ENCODE results near the gene HIVEP3. TPM values are rescaled to one million over a fixed set of nuclear protein-coding genes. Genes with fewer than 3 reads are reported as not detected.

Gene HIVEP3
- total RNA-seq, 8 experiments from 2014 or later, result 3.1 to 8.0 (median 4.6) TPM

DNA sequence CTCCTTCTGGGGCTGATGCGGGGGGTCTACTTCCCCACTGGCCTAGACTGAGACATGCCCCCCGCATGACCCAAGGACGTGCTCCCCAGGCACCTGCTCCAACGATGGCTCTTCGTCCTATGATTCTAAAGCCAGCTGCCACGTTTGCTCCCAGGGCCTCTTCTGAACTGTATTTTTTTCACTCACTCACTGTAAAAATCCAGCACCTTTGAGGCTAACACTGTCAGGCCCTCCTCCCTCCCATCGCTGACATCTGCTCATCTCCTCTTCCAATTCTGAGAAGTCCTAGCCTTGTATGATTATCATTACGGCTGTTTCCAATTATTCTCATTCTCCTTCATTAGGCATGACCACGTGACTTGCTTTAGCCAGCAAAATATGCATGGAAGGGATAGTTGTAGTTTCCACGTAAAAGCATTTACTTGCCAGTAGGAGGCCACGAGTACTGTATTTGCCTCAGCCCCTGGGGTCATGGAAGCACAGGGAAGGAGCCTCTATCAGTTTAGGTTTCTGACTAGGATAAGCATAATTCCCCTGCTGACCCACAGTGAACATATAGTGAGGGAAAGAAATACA lies 415.1 kb downstream of the HIVEP3 start:
- Histone ChIP-seq H3K27ac (no peak overlapping the region), H3K4me1 (replicated peaks in 1 of 2) (peaks cover 14 to 17% of the 10 kb centered on the region in 2 donors), H3K4me3 (no peak overlapping the region)
- ATAC-seq (replicated peaks in 6 of 8), result peak; percentile 3 to 87 (median 62)
- in situ Hi-C loops (cut with MboI; ENCODE audit: low pct_unique_long_range_greater_than_20kb in 2 of 9, low sequenced_read_pairs in 9 of 9, unreplicated experiment in 9 of 9), result no loop called here
- WGBS, 10 experiments, result 20 to 100% (median 73%) methylated on average over 1 to 11 of the region's 11 CpGs; no CpG with 5 or more reads in 1 of the 10 experiments

DNA sequence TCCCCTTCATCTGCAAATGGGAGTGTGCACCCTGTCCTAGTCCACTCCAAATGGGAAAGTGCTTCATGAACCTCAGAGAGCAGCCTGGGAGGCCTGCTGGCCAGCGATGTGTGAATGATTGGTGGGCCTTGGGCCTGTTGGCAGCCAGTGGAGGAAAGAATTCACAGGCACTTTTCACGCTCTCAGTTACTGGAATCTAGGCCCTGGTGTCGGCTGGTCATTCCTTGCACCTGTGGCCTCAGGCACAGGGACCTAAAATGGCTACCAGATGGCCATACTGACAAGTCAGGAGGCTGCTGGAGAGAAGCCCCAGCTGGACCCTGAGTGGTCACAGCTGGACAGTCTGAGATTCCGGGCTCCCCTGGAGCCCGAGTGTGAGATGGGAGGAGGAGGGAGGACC lies 415.8 kb downstream of the HIVEP3 start:
- 66 to 100% (median 80%) methylated on average over 1 to 5 of the region's 5 CpGs; no CpG with 5 or more reads in 4 of the 10 experiments for WGBS, 10 experiments
- in situ Hi-C loops (cut with MboI; ENCODE audit: low pct_unique_long_range_greater_than_20kb in 2 of 9, low sequenced_read_pairs in 9 of 9, unreplicated experiment in 9 of 9), result no loop called here
- H3K4me1 ChIP-seq (replicated peaks in 1 of 2), result peaks cover 18 to 22% of the 10 kb centered on the region in 2 donors
- H3K27ac ChIP-seq, result no peak overlapping the region
- peak in 4 of 8 experiments; percentile 12 to 48 (median 32) for ATAC-seq (replicated peaks in 6 of 8)
- H3K4me3 ChIP-seq, result no peak overlapping the region

DNA sequence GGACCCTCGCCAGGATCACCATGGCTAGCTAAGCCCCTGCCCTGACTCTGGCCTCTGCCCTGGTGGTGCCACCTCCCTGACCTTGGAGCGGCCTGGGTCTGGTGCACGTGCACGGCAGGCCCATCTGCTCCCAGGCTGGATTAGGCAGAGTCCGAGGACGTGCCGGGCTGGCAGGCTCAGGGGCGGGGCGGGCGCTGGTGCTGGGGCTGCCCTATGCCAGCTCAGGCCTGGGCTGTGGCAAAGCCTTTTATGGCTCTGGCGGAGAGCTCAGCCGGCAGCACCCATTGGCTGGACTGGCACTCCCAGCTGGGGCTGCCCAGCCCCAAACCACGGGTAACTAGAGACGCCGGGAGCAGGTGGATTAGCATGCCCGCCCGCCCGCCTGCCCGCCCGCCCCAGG lies 417.1 kb downstream of the HIVEP3 start:
- H3K4me3 ChIP-seq, result no peak overlapping the region
- ATAC-seq (replicated peaks in 6 of 8), result no peak
- in situ Hi-C loops (cut with MboI; ENCODE audit: low pct_unique_long_range_greater_than_20kb in 2 of 9, low sequenced_read_pairs in 9 of 9, unreplicated experiment in 9 of 9), result no loop called here
- 100% methylated on average over 2 to 14 of the region's 20 CpGs; no CpG with 5 or more reads in 8 of the 10 experiments for WGBS, 10 experiments
- H3K4me1 ChIP-seq (replicated peaks in 1 of 2), result peaks cover 25 to 26% of the 10 kb centered on the region in 2 donors
- H3K27ac ChIP-seq, result no peak overlapping the region

DNA sequence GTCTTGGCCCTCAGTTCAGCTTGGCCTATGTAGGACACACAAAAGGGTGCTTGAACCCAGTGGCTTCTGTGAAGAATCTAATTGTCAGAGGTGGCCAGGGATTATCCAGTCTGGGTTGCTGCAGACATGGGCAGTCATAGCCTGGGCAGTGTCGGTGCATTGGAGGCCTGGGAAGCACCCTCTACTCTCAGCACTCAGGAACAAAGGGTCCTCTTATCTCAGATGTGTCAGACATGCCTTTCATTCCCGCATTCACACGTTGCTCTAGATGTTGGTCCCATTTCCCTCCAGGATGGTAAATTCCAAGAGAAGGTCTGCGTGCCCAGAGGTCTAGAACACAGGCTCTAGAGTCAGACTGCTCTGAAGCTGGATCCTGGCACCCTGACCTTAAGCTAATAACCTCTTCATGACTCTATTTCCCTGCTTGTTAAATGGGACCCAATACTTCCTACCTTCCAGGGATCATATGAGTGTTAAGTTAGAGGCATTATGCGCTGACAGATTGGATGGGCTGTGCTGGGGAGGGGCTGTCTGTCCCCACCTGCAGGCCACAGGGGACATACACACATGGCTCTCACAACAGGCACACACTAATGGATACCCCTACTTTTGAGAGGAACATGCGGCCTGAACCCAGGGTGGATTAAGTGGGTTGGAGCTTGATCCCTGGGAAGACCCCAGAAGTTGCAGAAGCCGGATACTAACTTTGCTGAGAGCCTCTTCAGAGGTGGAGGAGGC lies 417.8 kb downstream of the HIVEP3 start:
- 80 to 83% (median 80%) methylated on average over 1 to 5 of the region's 7 CpGs; no CpG with 5 or more reads in 5 of the 10 experiments for WGBS, 10 experiments
- Histone ChIP-seq H3K4me3 (no peak overlapping the region), H3K4me1 (replicated peaks in 1 of 2) (peaks cover 32% of the 10 kb centered on the region in 2 donors), H3K27ac (no peak overlapping the region)
- in situ Hi-C loops (cut with MboI; ENCODE audit: low pct_unique_long_range_greater_than_20kb in 2 of 9, low sequenced_read_pairs in 9 of 9, unreplicated experiment in 9 of 9), result no loop called here
- no peak for ATAC-seq (replicated peaks in 6 of 8)

DNA sequence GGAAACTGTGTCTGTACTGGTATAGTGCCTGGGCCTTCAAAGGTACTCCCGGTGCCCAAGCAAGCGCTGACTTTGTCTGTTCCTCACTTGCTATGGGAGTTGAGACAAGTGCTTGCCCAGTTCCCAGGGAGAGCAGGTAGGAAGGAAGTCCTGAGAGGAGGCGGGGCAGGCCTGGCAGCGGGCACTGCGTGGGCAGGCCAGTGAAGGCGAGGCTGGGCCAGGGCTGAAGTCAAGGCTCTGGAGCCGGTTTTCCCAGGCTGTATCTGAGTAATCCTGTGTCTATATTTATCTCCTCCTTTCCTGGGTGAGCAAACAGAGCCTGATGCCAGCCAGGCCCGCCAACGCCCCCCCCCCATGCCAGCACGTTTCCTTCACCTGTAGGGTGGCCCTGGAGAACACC lies 418.3 kb downstream of the HIVEP3 start:
- 58 to 100% (median 91%) methylated on average over 1 to 9 of the region's 10 CpGs; no CpG with 5 or more reads in 4 of the 10 experiments for WGBS, 10 experiments
- H3K4me3 ChIP-seq, result no peak overlapping the region
- in situ Hi-C loops (cut with MboI; ENCODE audit: low pct_unique_long_range_greater_than_20kb in 2 of 9, low sequenced_read_pairs in 9 of 9, unreplicated experiment in 9 of 9), result no loop called here
- H3K27ac ChIP-seq, result no peak overlapping the region
- no peak for ATAC-seq (replicated peaks in 6 of 8)
- peaks cover 34 to 37% of the 10 kb centered on the region in 2 donors for H3K4me1 ChIP-seq (replicated peaks in 1 of 2)

DNA sequence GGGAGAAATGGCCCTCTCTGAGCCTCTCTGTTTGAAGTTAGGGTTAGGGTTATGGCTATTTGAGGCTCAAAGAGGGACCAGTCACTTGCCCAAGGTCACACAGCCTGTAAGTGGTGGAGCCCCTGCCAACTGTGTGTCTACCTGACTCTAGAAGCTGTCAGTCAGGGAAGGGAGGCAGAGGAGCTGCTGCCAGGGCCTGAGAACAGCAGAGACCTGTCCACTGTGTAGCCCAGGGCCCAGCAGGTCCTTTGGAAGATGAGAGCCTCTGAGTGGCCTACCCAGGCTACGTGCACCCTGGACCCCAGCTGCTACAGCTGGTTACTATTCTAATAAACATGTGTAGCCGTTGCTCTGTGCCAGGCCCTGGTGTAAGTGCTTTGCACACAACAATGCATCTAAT lies 419.1 kb downstream of the HIVEP3 start:
- 88 to 100% (median 100%) methylated on average over 1 to 2 of the region's 2 CpGs; no CpG with 5 or more reads in 4 of the 10 experiments for WGBS, 10 experiments
- Histone ChIP-seq H3K4me1 (replicated peaks in 1 of 2) (peaks cover 34 to 38% of the 10 kb centered on the region in 2 donors), H3K27ac (no peak overlapping the region)

DNA sequence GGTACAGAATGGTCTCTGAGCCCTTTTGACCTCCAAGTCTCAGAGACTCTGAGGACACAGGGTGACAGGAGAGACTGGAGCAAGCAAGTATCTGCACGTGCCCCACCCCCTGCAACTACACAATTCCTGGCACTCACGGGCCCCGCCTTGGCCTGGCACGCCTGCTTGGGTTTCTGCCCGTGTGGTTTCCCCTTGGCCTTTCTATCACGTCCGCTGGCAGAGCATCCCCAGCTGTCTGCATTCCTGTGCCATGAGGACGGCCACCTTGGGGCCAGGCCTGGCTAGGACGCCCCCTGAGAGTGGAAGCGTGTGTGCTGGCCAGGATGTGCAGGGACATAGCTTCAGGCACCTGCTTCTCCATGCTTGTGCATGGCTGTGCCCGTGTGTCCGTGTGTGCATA lies 419.9 kb downstream of the HIVEP3 start:
- in situ Hi-C loops (cut with MboI; ENCODE audit: low pct_unique_long_range_greater_than_20kb in 2 of 9, low sequenced_read_pairs in 9 of 9, unreplicated experiment in 9 of 9), result no loop called here
- Histone ChIP-seq H3K27ac (no peak overlapping the region), H3K4me3 (no peak overlapping the region), H3K4me1 (replicated peaks in 1 of 2) (peaks cover 34 to 35% of the 10 kb centered on the region in 2 donors)
- ATAC-seq (replicated peaks in 6 of 8), result peak in 1 of 8 experiments; percentile 17
- WGBS, 10 experiments, result 75 to 100% (median 93%) methylated on average over 1 to 9 of the region's 12 CpGs; no CpG with 5 or more reads in 5 of the 10 experiments

More for the DNA sequence above, 419.1 kb downstream of the HIVEP3 start:
- no peak for ATAC-seq (replicated peaks in 6 of 8)
- in situ Hi-C loops (cut with MboI; ENCODE audit: low pct_unique_long_range_greater_than_20kb in 2 of 9, low sequenced_read_pairs in 9 of 9, unreplicated experiment in 9 of 9), result no loop called here
- H3K4me3 ChIP-seq, result no peak overlapping the region

DNA sequence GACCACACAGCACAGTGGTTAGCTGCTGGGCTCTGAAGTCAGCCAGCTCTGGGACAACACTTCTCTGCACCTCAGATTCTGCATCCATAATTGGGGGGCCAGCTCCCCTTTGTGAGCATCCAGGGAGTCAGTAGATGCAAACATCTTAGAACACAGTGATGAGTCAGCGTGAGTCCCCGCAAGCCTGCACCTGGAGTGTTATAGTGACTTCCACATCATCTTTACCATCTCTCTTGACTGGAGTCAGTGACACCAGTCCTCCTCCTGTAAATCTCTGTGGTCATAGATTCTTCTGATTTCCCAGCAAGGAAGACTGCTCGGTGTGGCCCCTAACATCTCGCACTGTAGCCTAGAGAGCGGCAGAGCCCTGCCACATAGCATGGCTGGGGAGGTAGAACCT lies 420.3 kb downstream of the HIVEP3 start:
- ATAC-seq (replicated peaks in 6 of 8), result peak in 4 of 8 experiments; percentile 7 to 32 (median 14)
- peaks cover 31% of the 10 kb centered on the region in 2 donors for H3K4me1 ChIP-seq (replicated peaks in 1 of 2)
- in situ Hi-C loops (cut with MboI; ENCODE audit: low pct_unique_long_range_greater_than_20kb in 2 of 9, low sequenced_read_pairs in 9 of 9, unreplicated experiment in 9 of 9), result no loop called here
- H3K27ac ChIP-seq, result no peak overlapping the region
- 53 to 100% (median 90%) methylated on average over 1 to 5 of the region's 5 CpGs; no CpG with 5 or more reads in 5 of the 10 experiments for WGBS, 10 experiments
- H3K4me3 ChIP-seq, result no peak overlapping the region

DNA sequence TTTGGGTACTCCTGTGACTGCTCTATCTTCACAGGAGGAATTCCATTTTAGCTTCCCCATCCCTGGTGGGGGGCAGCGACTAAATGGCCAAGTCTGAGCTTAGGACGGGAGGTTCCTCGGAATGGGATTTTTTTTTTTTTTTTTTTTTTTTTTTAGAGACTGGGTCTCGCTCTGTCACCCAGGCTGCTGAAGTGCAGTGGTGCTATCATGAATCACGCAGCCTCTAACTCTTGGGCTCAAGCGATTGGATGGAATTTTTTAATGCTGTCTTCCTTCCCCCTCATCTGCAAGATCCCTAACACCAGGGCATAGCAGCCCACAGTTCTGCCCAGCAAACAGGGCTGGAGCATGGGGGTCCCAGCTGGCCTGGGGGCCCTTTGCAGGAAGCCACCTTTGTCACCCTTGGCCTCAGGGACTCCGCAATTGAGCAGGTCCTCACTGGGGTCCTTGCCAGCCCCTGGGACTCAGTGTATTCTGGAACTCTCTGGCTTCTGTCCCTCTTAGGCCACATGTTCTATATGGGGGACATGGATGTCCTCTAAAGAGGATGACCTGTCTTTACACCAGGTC lies 421.2 kb downstream of the HIVEP3 start:
- in situ Hi-C loops (cut with MboI; ENCODE audit: low pct_unique_long_range_greater_than_20kb in 2 of 9, low sequenced_read_pairs in 9 of 9, unreplicated experiment in 9 of 9), result no loop called here
- 60 to 100% (median 98%) methylated on average over 1 to 7 of the region's 7 CpGs; no CpG with 5 or more reads in 4 of the 10 experiments for WGBS, 10 experiments
- ATAC-seq (replicated peaks in 6 of 8), result no peak
- H3K27ac ChIP-seq, result no peak overlapping the region
- peaks cover 22 to 25% of the 10 kb centered on the region in 2 donors for H3K4me1 ChIP-seq (replicated peaks in 1 of 2)
- H3K4me3 ChIP-seq, result no peak overlapping the region

DNA sequence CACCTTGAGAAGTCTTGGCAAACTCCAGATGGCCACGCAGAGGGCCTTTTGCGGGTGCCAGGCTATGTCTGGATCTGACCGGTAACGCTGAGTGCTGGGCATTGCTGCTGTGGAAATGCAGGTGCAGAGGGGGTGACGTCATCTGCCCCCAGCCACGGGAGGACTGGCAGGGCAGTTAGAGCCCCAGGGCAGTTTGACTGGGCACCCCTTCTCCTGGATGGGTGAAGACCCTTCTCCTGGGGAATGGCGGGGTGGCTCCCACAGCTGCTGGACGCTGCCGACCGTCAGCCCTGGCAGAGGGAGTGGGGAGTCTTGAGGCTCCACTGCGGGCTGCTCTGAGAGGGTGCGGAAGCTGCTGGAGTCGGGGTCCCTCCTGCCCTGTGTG lies 421.7 kb downstream of the HIVEP3 start:
- Histone ChIP-seq H3K4me1 (replicated peaks in 1 of 2) (peaks cover 20 to 24% of the 10 kb centered on the region in 2 donors), H3K27ac (no peak overlapping the region), H3K4me3 (no peak overlapping the region)
- WGBS, 10 experiments, result 83 to 94% (median 91%) methylated on average over 1 to 10 of the region's 13 CpGs; no CpG with 5 or more reads in 5 of the 10 experiments
- in situ Hi-C loops (cut with MboI; ENCODE audit: low pct_unique_long_range_greater_than_20kb in 2 of 9, low sequenced_read_pairs in 9 of 9, unreplicated experiment in 9 of 9), result no loop called here
- no peak for ATAC-seq (replicated peaks in 6 of 8)

DNA sequence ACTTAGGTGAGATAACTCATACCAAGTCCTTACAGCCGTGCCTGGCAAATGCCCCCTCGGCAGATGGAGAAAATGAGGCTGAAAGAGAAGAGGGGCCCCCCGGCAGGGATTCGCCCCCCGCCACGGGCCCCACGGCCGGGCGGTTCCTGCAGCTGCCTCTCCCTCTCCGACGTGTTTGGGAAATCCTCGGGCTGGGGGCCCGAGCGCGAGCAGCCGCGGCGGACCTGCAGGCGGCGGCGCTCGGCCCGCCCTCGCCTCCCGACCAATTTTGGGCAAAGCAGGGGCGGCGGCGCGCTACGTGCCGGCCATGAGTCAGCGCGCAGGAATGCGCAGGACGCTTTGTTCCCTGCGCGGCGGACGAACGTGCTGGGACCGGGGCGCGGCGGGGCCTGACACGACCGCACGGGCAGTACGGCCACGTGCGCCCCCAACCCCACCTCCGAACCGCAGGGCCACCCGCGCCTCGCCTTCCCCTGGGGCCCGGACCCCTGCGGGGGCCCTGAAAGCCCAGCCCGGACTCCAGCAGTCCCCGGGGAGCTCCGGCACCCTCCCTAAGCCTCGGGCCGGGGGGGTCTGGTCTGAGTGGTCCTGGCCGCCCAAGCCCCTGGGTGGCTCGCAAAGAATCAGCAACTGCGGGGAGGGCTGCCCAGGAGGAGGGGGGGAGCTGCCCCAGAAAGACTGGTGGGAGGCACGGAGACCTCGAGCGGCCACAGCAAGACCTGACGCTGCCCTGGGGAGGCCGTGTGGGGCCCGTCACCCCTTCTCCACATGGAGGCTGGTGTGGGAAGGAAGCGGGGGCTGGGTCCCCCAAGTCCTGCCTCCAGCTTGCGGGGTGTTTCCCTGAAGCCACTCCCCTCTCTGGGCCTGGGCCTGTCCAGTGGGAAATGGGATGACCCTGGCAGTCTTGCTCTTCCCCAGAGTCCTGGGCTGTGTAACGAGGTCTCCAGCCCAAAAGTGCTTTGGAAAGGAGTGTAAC lies 422.4 kb downstream of the HIVEP3 start:
- ATAC-seq (replicated peaks in 6 of 8), result peak; percentile 59 to 96 (median 69)
- in situ Hi-C loops (cut with MboI; ENCODE audit: low pct_unique_long_range_greater_than_20kb in 2 of 9, low sequenced_read_pairs in 9 of 9, unreplicated experiment in 9 of 9), result no loop called here
- WGBS, 10 experiments, result 7 to 100% (median 41%) methylated on average over 1 to 29 of the region's 74 CpGs; no CpG with 5 or more reads in 4 of the 10 experiments

DNA sequence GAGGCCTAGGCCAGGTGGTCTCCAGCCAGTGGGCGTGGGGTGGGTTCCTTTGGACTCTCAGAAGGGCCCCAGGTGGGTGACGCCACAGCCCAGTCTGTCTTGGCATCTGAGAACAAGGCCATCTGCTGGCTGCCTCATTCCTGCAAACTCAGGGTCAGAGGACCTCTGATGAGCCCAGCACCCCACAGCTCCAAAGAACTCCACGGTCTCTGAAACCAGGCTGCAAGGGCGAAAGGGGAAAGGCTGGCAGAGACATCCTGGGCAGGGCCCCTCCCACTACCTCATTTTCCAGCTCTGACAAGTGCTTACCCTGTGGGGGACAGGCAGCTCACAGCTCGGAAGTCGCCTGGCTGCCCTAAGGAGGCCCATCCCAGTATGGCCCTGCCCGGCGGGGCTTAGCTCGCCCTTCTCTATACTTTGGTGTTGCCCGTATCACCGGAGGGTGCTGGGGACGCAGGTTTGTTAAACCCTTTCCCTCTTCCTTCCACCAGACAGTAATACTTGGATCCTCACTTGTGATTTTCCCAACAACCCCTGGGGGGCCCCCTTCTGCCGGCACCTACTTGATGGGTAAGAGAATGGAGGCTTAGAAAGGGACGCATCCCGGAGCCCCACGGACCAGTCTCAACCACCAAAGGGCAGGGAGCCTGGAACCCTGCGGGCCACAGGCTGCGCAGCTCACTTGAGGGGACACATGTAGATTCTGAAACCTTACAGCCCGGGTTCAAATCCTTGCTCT lies 423.3 kb downstream of the HIVEP3 start:
- Histone ChIP-seq H3K4me3 (no peak overlapping the region), H3K4me1 (replicated peaks in 1 of 2) (peaks cover 20 to 24% of the 10 kb centered on the region in 2 donors), H3K27ac (no peak overlapping the region)
- in situ Hi-C loops (cut with MboI; ENCODE audit: low pct_unique_long_range_greater_than_20kb in 2 of 9, low sequenced_read_pairs in 9 of 9, unreplicated experiment in 9 of 9), result no loop called here
- WGBS, 10 experiments, result 56 to 81% (median 77%) methylated on average over 1 to 14 of the region's 19 CpGs; no CpG with 5 or more reads in 4 of the 10 experiments
- ATAC-seq (replicated peaks in 6 of 8), result peak in 5 of 8 experiments; percentile 4 to 14 (median 8)

More for the DNA sequence above, 422.4 kb downstream of the HIVEP3 start:
- H3K4me3 ChIP-seq, result peak overlapping the region in 4 of 5 donors; percentile 0 to 7 (median 3)
- peak overlapping the region in 1 of 2 donors; percentile 32 for H3K27ac ChIP-seq
- peaks cover 20 to 24% of the 10 kb centered on the region in 2 donors for H3K4me1 ChIP-seq (replicated peaks in 1 of 2)
